ENCODE data around the gene SLC9C1. TPM values are rescaled to one million over a fixed set of nuclear protein-coding genes. Genes with fewer than 3 reads are reported as not detected.

The SLC9C1 gene
- total and polyA plus RNA-seq, 2 of the 4 experiments (the other 2 are of a cell fraction), result not detected

DNA sequence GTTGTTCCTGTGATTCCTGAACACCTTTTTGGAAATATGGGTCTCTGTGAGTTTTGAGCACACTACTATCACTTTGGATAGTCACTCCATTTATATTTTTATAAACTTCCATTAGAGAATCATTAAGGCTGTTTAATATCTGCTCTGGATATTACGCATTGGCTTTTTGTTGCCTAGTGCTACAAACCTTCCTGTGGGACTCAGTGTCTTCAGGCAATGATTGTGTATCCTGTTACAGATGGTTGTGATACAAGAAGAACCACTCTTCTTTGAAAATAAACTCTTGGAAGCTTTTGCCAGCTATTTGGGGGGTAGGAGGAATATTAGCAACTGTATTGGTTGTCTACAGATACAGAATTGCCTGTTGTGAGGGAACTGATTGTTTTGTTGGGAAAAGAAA lies 176.6 kb downstream of the SLC9C1 start:
- BruUV-seq (replicated peaks), result no TSS peak
- Histone ChIP-seq H3K14ac (replicated peaks; ENCODE audit: low read depth, low read length) (no peak overlapping the region), H3K18ac (ENCODE audit: low read depth, low read length) (no peak overlapping the region), H4K91ac (ENCODE audit: insufficient read depth, low read depth, low read length) (no peak overlapping the region), H2AK9ac (replicated peaks; ENCODE audit: low read depth, low read length, poor library complexity) (no peak overlapping the region), H3K4ac (ENCODE audit: low read depth, low read length) (no peak overlapping the region), H2BK120ac (ENCODE audit: low read depth, low read length) (no peak overlapping the region), H2BK5ac (ENCODE audit: low read depth, low read length, poor library complexity, severe bottlenecking) (no peak overlapping the region), H3K56ac (ENCODE audit: extremely low read depth, insufficient read depth, low read length) (no peak overlapping the region), H3K4me2 (ENCODE audit: low read depth, low read length) (no peak overlapping the region), H3K9me1 (ENCODE audit: insufficient read depth, low read length) (no peaks in the 10 kb centered on the region), H3K9me3 (ENCODE audit: control insufficient read depth, insufficient read depth, low read length) (no peaks in the 10 kb centered on the region), H3K4me3 (ENCODE audit: insufficient read depth, low read depth, low read length) (no peak overlapping the region), H4K5ac (ENCODE audit: low read depth, low read length) (no peak overlapping the region), H3K36me3 (ENCODE audit: control insufficient read depth, insufficient read depth, low read length) (peaks cover 6% of the 10 kb centered on the region), H3K79me1 (ENCODE audit: low read depth in 1 of 2, low read length in 2 of 2) (peaks cover 0 to 3% of the 10 kb centered on the region in 2 experiments; a peak in 1 of 4 replicates), H4K20me1 (ENCODE audit: insufficient read depth, low read length) (no peaks in the 10 kb centered on the region), H2BK15ac (ENCODE audit: low read depth, low read length) (no peak overlapping the region), H3K9ac (ENCODE audit: low read depth, low read length) (no peak overlapping the region), H3K4me1 (ENCODE audit: control insufficient read depth, insufficient read depth, low read length) (no peaks in the 10 kb centered on the region), H4K8ac (ENCODE audit: low read depth in 2 of 2, low read length in 2 of 2) (no peak overlapping the region), H3K23ac (ENCODE audit: low read depth, low read length) (no peak overlapping the region), H3K27me3 (ENCODE audit: control insufficient read depth, insufficient read depth, low read length) (no peaks in the 10 kb centered on the region), H2AFZ (replicated peaks; ENCODE audit: low read length, poor library complexity) (no peak overlapping the region), H3K27ac (ENCODE audit: insufficient read depth, low read length) (no peak overlapping the region), H2AK5ac (ENCODE audit: low read depth, low read length) (no peak overlapping the region), H2BK20ac (ENCODE audit: low read depth, low read length) (no peak overlapping the region)
- POLR2A ChIA-PET (ENCODE audit: unreplicated experiment), result no interaction called here
- CTCF ChIA-PET, result interaction anchor here (0.6 kb wide), 1 partner anchor 59 kb away, joined by 3 read pairs; no protein-coding TSS in a partner anchor
- ATAC-seq (ENCODE audit: low read depth), result no peak
- dilution Hi-C loops (cut with HindIII; ENCODE audit: low sequenced_read_pairs, unreplicated experiment) (no loop called here), in situ Hi-C loops (cut with MboI; ENCODE audit: low sequenced_read_pairs) (no loop called here), intact Hi-C loops (cut with micrococcal nuclease) (no loop called here)
- TF ChIP-seq RFX5 (IDR thresholded peaks at IDR 0.05; ENCODE audit: low read depth, low read length), result no peak
- WGBS, 2 experiments (ENCODE audit: extremely low coverage in 2 of 2, insufficient read length in 1 of 2), result no CpG with 5 or more reads among the region's 1 CpG
- DNase-seq, result no peak

Measured in IMR-90 (cell line).